ENCODE data around the gene SYN1.

Gene SYN1

GRCh38 chrX:47540754-47541538 is 78.7 kb downstream of the SYN1 start:
- in situ Hi-C loops (cut with MboI; ENCODE audit: low sequenced_read_pairs): no loop called here

- in situ Hi-C loops (cut with MboI; ENCODE audit: low sequenced_read_pairs): no loop called here
Observed at GRCh38 chrX:47539860-47540259, 79.8 kb downstream of the SYN1 start.

DNA sequence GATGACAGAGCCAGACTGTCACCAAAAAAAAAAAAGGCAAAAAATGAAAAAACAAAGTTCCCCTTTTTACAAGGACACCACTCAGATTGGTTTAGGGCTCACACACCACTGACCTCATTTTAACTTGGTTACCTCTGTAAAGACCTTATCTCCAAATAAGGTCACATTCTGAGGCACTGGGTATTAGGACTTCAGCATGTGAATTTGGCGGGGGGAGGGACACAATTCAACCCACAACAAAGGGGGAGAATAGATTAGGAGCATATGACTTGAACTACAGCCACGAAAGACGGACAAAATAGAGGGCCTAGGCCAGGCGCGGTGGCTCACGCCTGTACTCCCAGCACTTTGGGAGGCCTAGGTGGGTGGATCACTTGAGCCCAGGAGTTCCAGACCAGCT is 89.6 kb downstream of the SYN1 start:
- in situ Hi-C loops (cut with MboI; ENCODE audit: low sequenced_read_pairs): no loop called here

DNA sequence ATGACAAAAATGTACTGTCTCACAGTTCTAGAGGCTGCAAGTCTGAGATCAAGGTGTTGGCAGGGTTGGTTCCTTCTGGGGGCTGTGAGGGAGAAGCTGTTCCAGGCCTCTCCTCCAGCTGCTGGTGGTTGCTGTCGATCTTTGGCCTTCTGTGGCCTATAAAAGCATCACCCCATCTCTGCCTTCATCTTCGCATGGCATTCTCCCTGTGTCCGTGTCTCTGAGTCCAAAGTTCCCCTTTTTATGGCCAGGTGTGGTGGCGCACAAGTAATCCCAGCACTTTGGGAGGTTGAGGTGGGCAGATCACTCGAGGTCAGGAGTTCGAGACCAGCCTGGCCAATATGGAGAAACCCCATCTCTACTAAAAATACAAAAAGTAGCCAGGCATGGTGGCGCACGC is 90.1 kb downstream of the SYN1 start:
- in situ Hi-C loops (cut with MboI; ENCODE audit: low sequenced_read_pairs): no loop called here

GRCh38 chrX:47523713-47524166 is 95.9 kb downstream of the SYN1 start:
- in situ Hi-C loops (cut with MboI; ENCODE audit: low sequenced_read_pairs): loop anchor here (25.0 kb wide), 1 partner anchor 311 kb away; the partner anchor contains the start of gene CDK16

GRCh38 chrX:47523297-47523696 is 96.4 kb downstream of the SYN1 start:
- in situ Hi-C loops (cut with MboI; ENCODE audit: low sequenced_read_pairs): loop anchor here (25.0 kb wide), 1 partner anchor 311 kb away; the partner anchor contains the start of gene CDK16
